H9 (cell line): ENCODE data around the gene ACAP3. TPM values are rescaled to one million over a fixed set of nuclear protein-coding genes. Genes with fewer than 3 reads are reported as not detected.

Experiments used
- DNase-seq: peaks from one replicate; pipeline ENCODE4 v3.0.0-alpha.2; 2017
- H2AFZ ChIP-seq: one replicate; pipeline ENCODE4 v1.6.1; 2013; ENCODE audit warnings: mild to moderate bottlenecking, low read length, control low read depth, moderate library complexity
- H2AK5ac ChIP-seq: 2 replicates; pipeline ENCODE4 v1.6.1; 2013; ENCODE audit warnings: low read length, control low read depth, mixed read lengths; ENCODE audit not compliant: insufficient read length
- H2BK120ac ChIP-seq: one replicate; pipeline ENCODE4 v1.6.1; 2013; ENCODE audit warnings: low read depth, mild to moderate bottlenecking, low read length, control low read depth, inconsistent platforms; ENCODE audit not compliant: poor library complexity, severe bottlenecking
- H2BK12ac ChIP-seq: 2 replicates; pipeline ENCODE4 v1.6.1; 2013; ENCODE audit warnings: low read length, control low read depth, mixed read lengths, low read depth; ENCODE audit not compliant: insufficient read length
- H2BK15ac ChIP-seq: 2 replicates; pipeline ENCODE4 v1.6.1; 2013; ENCODE audit warnings: low read depth, low read length, control low read depth
- H2BK20ac ChIP-seq: one replicate; pipeline ENCODE4 v1.6.1; 2013; ENCODE audit warnings: low read depth, mild to moderate bottlenecking, low read length, control low read depth, inconsistent platforms; ENCODE audit not compliant: poor library complexity, severe bottlenecking
- H2BK5ac ChIP-seq: 2 replicates; pipeline ENCODE4 v1.6.1; 2013; ENCODE audit warnings: low read length, control low read depth, mixed read lengths; ENCODE audit not compliant: insufficient read length
- H3K14ac ChIP-seq: 2 replicates; pipeline ENCODE4 v1.6.1; 2013; ENCODE audit warnings: low read length, control low read depth; ENCODE audit not compliant: insufficient read depth
- H3K18ac ChIP-seq: 2 replicates; pipeline ENCODE4 v1.6.1; 2013; ENCODE audit warnings: low read depth, mild to moderate bottlenecking, mixed read lengths, low read length, control low read depth; ENCODE audit not compliant: insufficient read length
- H3K23ac ChIP-seq: 2 replicates; pipeline ENCODE4 v1.6.1; 2013; ENCODE audit warnings: low read length, control low read depth, mixed read lengths, low read depth; ENCODE audit not compliant: insufficient read length
- H3K23me2 ChIP-seq: 2 replicates; pipeline ENCODE4 v1.6.1; 2013; ENCODE audit warnings: low read depth, mild to moderate bottlenecking, mixed read lengths, low read length, control low read depth; ENCODE audit not compliant: insufficient read length, poor library complexity, severe bottlenecking
- H3K27ac ChIP-seq: 2 replicates; pipeline ENCODE4 v1.5.1; 2013; ENCODE audit warnings: low read length, control low read depth, mixed read lengths, low read depth; ENCODE audit not compliant: insufficient read length
- H3K27me3 ChIP-seq: 2 replicates; pipeline ENCODE4 v1.6.1; 2013; ENCODE audit warnings: low read length, control low read depth, inconsistent platforms; ENCODE audit not compliant: insufficient read depth
- H3K4ac ChIP-seq: 2 replicates; pipeline ENCODE4 v1.6.1; 2013; ENCODE audit warnings: low read depth, mild to moderate bottlenecking, control low read depth, inconsistent platforms, low read length, moderate library complexity
- H3K4me1 ChIP-seq: 2 replicates; pipeline ENCODE4 v1.6.1; 2013; ENCODE audit warnings: low read length, control low read depth, inconsistent platforms; ENCODE audit not compliant: insufficient read depth
- H3K4me2 ChIP-seq: 2 replicates; pipeline ENCODE4 v1.6.1; 2013; ENCODE audit warnings: low read length, control low read depth, mixed read lengths; ENCODE audit not compliant: insufficient read length, insufficient read depth
- H3K56ac ChIP-seq: 2 replicates; pipeline ENCODE4 v1.6.1; 2013; ENCODE audit warnings: low read depth, mild to moderate bottlenecking, mixed read lengths, low read length, control low read depth; ENCODE audit not compliant: insufficient read length
- H3K79me1 ChIP-seq: 2 replicates; pipeline ENCODE4 v1.6.1; 2013; ENCODE audit warnings: low read depth, mild to moderate bottlenecking, moderate library complexity, low read length, control low read depth, inconsistent platforms; ENCODE audit not compliant: insufficient read depth, poor library complexity, severe bottlenecking
- H3K79me2 ChIP-seq: 2 replicates; pipeline ENCODE4 v1.6.1; 2013; ENCODE audit warnings: low read length, control low read depth, inconsistent platforms; ENCODE audit not compliant: insufficient read depth
- H3K9ac ChIP-seq: 2 replicates; pipeline ENCODE4 v1.6.1; 2013; ENCODE audit warnings: low read length, control low read depth, mixed read lengths; ENCODE audit not compliant: insufficient read length; ENCODE audit errors: extremely low read depth
- H3K9me3 ChIP-seq: one replicate; pipeline ENCODE4 v1.6.1; 2013; ENCODE audit warnings: low read depth, low read length, inconsistent platforms; ENCODE audit not compliant: control insufficient read depth
- H3T11ph ChIP-seq: one replicate; pipeline ENCODE4 v1.6.1; 2013; ENCODE audit warnings: mild to moderate bottlenecking, low read length, control low read depth, inconsistent platforms
- H4K20me1 ChIP-seq: one replicate; pipeline ENCODE4 v1.6.1; 2013; ENCODE audit not compliant: control insufficient read depth, insufficient read length, insufficient read depth
- H4K5ac ChIP-seq: 2 replicates; pipeline ENCODE4 v1.6.1; 2013; ENCODE audit warnings: low read depth, mild to moderate bottlenecking, mixed read lengths, low read length, control low read depth; ENCODE audit not compliant: insufficient read length
- H4K8ac ChIP-seq: replicated peaks from 2 replicates; pipeline ENCODE4 v1.6.1; 2013; ENCODE audit warnings: low read length, control low read depth, mixed read lengths, low read depth; ENCODE audit not compliant: insufficient read length
- H4K91ac ChIP-seq: 2 replicates; pipeline ENCODE4 v1.6.1; 2013; ENCODE audit warnings: low read depth, mild to moderate bottlenecking, moderate library complexity, mixed read lengths, low read length, control low read depth; ENCODE audit not compliant: insufficient read length
- H3K27ac Mint-ChIP-seq, 3 experiments: 2 replicates in 2 of 3; 3 replicates in 1 of 3; pipeline ENCODE4 v1.8.0; 2020 to 2021; ENCODE audit warnings: mixed read lengths in 3 of 3, mild to moderate bottlenecking in 1 of 3, moderate library complexity in 1 of 3
- H3K27me3 Mint-ChIP-seq: 2 replicates; pipeline ENCODE4 v1.8.0; 2021; ENCODE audit warnings: low read depth, mild to moderate bottlenecking, moderate library complexity, mixed read lengths
- H3K36me3 Mint-ChIP-seq, 3 experiments: 2 replicates in 2 of 3; 3 replicates in 1 of 3; pipeline ENCODE4 v1.8.0; 2020 to 2021; ENCODE audit warnings: low read depth in 3 of 3, mixed read lengths in 3 of 3; ENCODE audit not compliant: insufficient read depth in 1 of 3
- H3K4me1 Mint-ChIP-seq, 2 experiments: 2 replicates each; pipeline ENCODE4 v1.8.0; 2020; ENCODE audit warnings: mixed read lengths in 2 of 2
- H3K4me3 Mint-ChIP-seq, 2 experiments: 2 replicates in 1 of 2; 3 replicates in 1 of 2; pipeline ENCODE4 v1.8.0; 2020 to 2021; ENCODE audit warnings: mild to moderate bottlenecking in 2 of 2, mixed read lengths in 2 of 2, moderate library complexity in 1 of 2
- H3K9me3 Mint-ChIP-seq, 2 experiments: 2 replicates in 1 of 2; 3 replicates in 1 of 2; pipeline ENCODE4 v1.8.0; 2020; ENCODE audit warnings: mild to moderate bottlenecking in 2 of 2, mixed read lengths in 2 of 2, moderate library complexity in 1 of 2
- CTCF ChIP-seq: fragments of 200-600 bp; sonication (generic); conservative IDR thresholded peaks from 3 replicates; pipeline ENCODE4 v1.8.0; 2021; ENCODE audit warnings: antibody characterized with exemption, mild to moderate bottlenecking
- WGBS: extraction: QIAGEN DNeasy Blood & Tissue Kit; methylation state at CpG from one replicate; pipeline ENCODE4 v1.1.7; 2013; ENCODE audit warnings: missing lambda C conversion rate, low lambda C conversion rate, mixed read lengths; ENCODE audit not compliant: insufficient read length; ENCODE audit errors: extremely low coverage; 5-methylcytosine and 5-hydroxymethylcytosine counted together
- total RNA-seq: library from RNA; stranded (reverse); gene quantifications from 2 replicates; pipeline ENCODE4 v1.2.1, GENCODE V29; 2021

The ACAP3 gene
- total RNA-seq, 1 experiment from 2014 or later = 41.4 TPM

- Histone ChIP-seq H2BK5ac (no peak overlapping the region), H3T11ph (no peak overlapping the region), H3K56ac (no peak overlapping the region), H3K23me2 (no peaks in the 10 kb centered on the region), H4K8ac (no peak overlapping the region), H4K20me1 (no peaks in the 10 kb centered on the region), H3K9ac (no peak overlapping the region), H3K79me2 (no peaks in the 10 kb centered on the region; the same call in 1 of the 2 replicates), H3K23ac (no peak overlapping the region), H4K91ac (no peak overlapping the region), H2AK5ac (no peak overlapping the region), H3K27me3 (no peaks in the 10 kb centered on the region), H3K4me1 (no peaks in the 10 kb centered on the region), H3K4me2 (no peak overlapping the region), H2BK120ac (no peak overlapping the region), H3K79me1 (no peaks in the 10 kb centered on the region), H3K27ac (no peak overlapping the region), H3K9me3 (no peaks in the 10 kb centered on the region), H4K5ac (no peak overlapping the region), H3K4ac (no peak overlapping the region), H2BK20ac (no peak overlapping the region), H2BK15ac (no peak overlapping the region), H2BK12ac (no peak overlapping the region), H3K14ac (no peak overlapping the region), H2AFZ (no peak overlapping the region), H3K18ac (no peak overlapping the region)
- TF ChIP-seq CTCF = no peak
- Mint-ChIP-seq H3K27me3 (peaks cover 3% of the 10 kb centered on the region; the same call in 1 of the 2 replicates), H3K4me1 (peaks cover 8 to 13% of the 10 kb centered on the region in 2 experiments), H3K27ac (no peak overlapping the region), H3K4me3 (no peak overlapping the region), H3K9me3 (no peaks in the 10 kb centered on the region; a peak in 1 of 5 replicates), H3K36me3 (peaks cover 42 to 79% (median 61%) of the 10 kb centered on the region in 3 experiments; a peak in 6 of 7 replicates)
- no peak for DNase-seq
- WGBS = no CpG with 5 or more reads among the region's 8 CpGs
These were observed 45.0 kb downstream of the ACAP3 start for GRCh38 chr1:1262758-1263157.
